Astrocyte (in vitro differentiated cells and primary cell): ENCODE measurements around the gene PTPRE. TPM values are rescaled to one million over a fixed set of nuclear protein-coding genes. Genes with fewer than 3 reads are reported as not detected.

Experiments used
- DNase-seq: peaks from one replicate; pipeline ENCODE4 v3.0.0-alpha.2; 2010; ENCODE audit warnings: low read depth
- FAIRE-seq: peaks from 2 replicates; lab custom pipeline; 2011; peaks lifted over from hg19 to GRCh38; lab: Jason Lieb, UNC
- H2AFZ ChIP-seq: 2 replicates; pipeline ENCODE4 v1.6.0; 2012; ENCODE audit warnings: low read depth, low read length, inconsistent platforms
- H3K27ac ChIP-seq: 2 replicates; pipeline ENCODE4 v1.5.1; 2011; ENCODE audit warnings: low read depth, low read length, inconsistent platforms
- H3K27me3 ChIP-seq: 2 replicates; pipeline ENCODE4 v1.6.0; 2011; ENCODE audit warnings: low read length, inconsistent platforms; ENCODE audit not compliant: insufficient read depth
- H3K36me3 ChIP-seq: 2 replicates; pipeline ENCODE4 v1.5.1; 2011; ENCODE audit warnings: low read length, inconsistent platforms; ENCODE audit not compliant: insufficient read depth
- H3K4me1 ChIP-seq: 2 replicates; pipeline ENCODE4 v1.5.1; 2011; ENCODE audit warnings: low read length, inconsistent platforms; ENCODE audit not compliant: insufficient read depth
- H3K4me2 ChIP-seq: 2 replicates; pipeline ENCODE4 v1.6.0; 2012; ENCODE audit warnings: low read length, inconsistent platforms
- H3K4me3 ChIP-seq: 2 replicates; pipeline ENCODE4 v1.5.1; 2011; ENCODE audit warnings: low read depth, mild to moderate bottlenecking, low read length, inconsistent platforms; ENCODE audit not compliant: insufficient read depth
- H3K79me2 ChIP-seq: 2 replicates; pipeline ENCODE4 v1.6.0; 2012; ENCODE audit warnings: mild to moderate bottlenecking, low read length, inconsistent platforms; ENCODE audit not compliant: insufficient read depth
- H3K9ac ChIP-seq: 2 replicates; pipeline ENCODE4 v1.6.0; 2012; ENCODE audit warnings: mild to moderate bottlenecking, low read length, inconsistent platforms
- H3K9me3 ChIP-seq: 2 replicates; pipeline ENCODE4 v1.5.1; 2012; ENCODE audit warnings: low read depth, mild to moderate bottlenecking, low read length, inconsistent platforms; ENCODE audit not compliant: insufficient read depth
- H4K20me1 ChIP-seq: 2 replicates; pipeline ENCODE4 v1.6.0; 2012; ENCODE audit warnings: low read length, inconsistent platforms; ENCODE audit not compliant: insufficient read depth
- H3K27ac Mint-ChIP-seq: one replicate; pipeline ENCODE4 v1.8.0; 2021; ENCODE audit warnings: mild to moderate bottlenecking, mixed read lengths; ENCODE audit not compliant: unreplicated experiment
- H3K27me3 Mint-ChIP-seq: one replicate; pipeline ENCODE4 v1.8.0; 2021; ENCODE audit warnings: low read depth, mixed read lengths; ENCODE audit not compliant: unreplicated experiment
- H3K36me3 Mint-ChIP-seq: one replicate; pipeline ENCODE4 v1.8.0; 2021; ENCODE audit warnings: low read depth, mixed read lengths; ENCODE audit not compliant: unreplicated experiment
- H3K4me1 Mint-ChIP-seq: one replicate; pipeline ENCODE4 v1.8.0; 2021; ENCODE audit warnings: low read depth, mixed read lengths; ENCODE audit not compliant: unreplicated experiment
- H3K4me3 Mint-ChIP-seq: one replicate; pipeline ENCODE4 v1.8.0; 2021; ENCODE audit warnings: mild to moderate bottlenecking, moderate library complexity, mixed read lengths; ENCODE audit not compliant: unreplicated experiment
- H3K9me3 Mint-ChIP-seq: one replicate; pipeline ENCODE4 v1.8.0; 2021; ENCODE audit warnings: mild to moderate bottlenecking, mixed read lengths; ENCODE audit not compliant: unreplicated experiment
- CTCF ChIP-seq: IDR thresholded peaks from 2 replicates; pipeline ENCODE4 v1.5.1; 2011; ENCODE audit warnings: low read depth, mild to moderate bottlenecking, inconsistent platforms, low read length, moderate library complexity; ENCODE audit not compliant: insufficient read depth
- EZH2 ChIP-seq: IDR thresholded peaks from 2 replicates; pipeline ENCODE4 v1.6.1; 2012; ENCODE audit warnings: mild to moderate bottlenecking, low read length, inconsistent platforms; ENCODE audit not compliant: insufficient read depth
- total RNA-seq: library from RNA; stranded (reverse); gene quantifications from 2 replicates; pipeline ENCODE4 v1.2.1, GENCODE V29; 2021

Gene PTPRE
- total RNA-seq, 1 donor from 2014 or later, result 14.1 TPM

- H3K4me1 Mint-ChIP-seq, result peaks cover 5% of the 10 kb centered on the region
- Histone ChIP-seq H3K4me3 (no peak overlapping the region), H3K9ac (no peak overlapping the region), H4K20me1 (no peaks in the 10 kb centered on the region), H3K27ac (no peak overlapping the region), H3K9me3 (no peaks in the 10 kb centered on the region), H3K79me2 (no peaks in the 10 kb centered on the region), H3K4me2 (no peak overlapping the region), H3K27me3 (no peaks in the 10 kb centered on the region), H3K4me1 (no peaks in the 10 kb centered on the region), H3K36me3 (no peaks in the 10 kb centered on the region), H2AFZ (no peak overlapping the region)
- no peaks in the 10 kb centered on the region for H3K9me3 Mint-ChIP-seq
- no peak overlapping the region for H3K27ac Mint-ChIP-seq
- peaks cover 6% of the 10 kb centered on the region for H3K36me3 Mint-ChIP-seq
- no peak for FAIRE-seq
- H3K4me3 Mint-ChIP-seq, result no peak overlapping the region
- H3K27me3 Mint-ChIP-seq, result no peaks in the 10 kb centered on the region
- TF ChIP-seq CTCF, result no peak
- TF ChIP-seq EZH2, result no peak
- no peak for DNase-seq
Measured at GRCh38 chr10:128083191-128083895, 176.4 kb downstream of the PTPRE start.

- H2AFZ ChIP-seq, result no peak overlapping the region
- H3K4me3 Mint-ChIP-seq, result no peak overlapping the region
Measured at GRCh38 chr10:128084364-128084763, 177.5 kb downstream of the PTPRE start.

More at GRCh38 chr10:128084364-128084763, 177.5 kb downstream of the PTPRE start:
- H3K4me2 ChIP-seq, result no peak overlapping the region
- no peak for FAIRE-seq
- no peak overlapping the region for H3K27ac Mint-ChIP-seq
- H3K9me3 Mint-ChIP-seq, result no peaks in the 10 kb centered on the region
- no peaks in the 10 kb centered on the region for H3K27me3 Mint-ChIP-seq
- H3K9me3 ChIP-seq, result no peaks in the 10 kb centered on the region
- peaks cover 1% of the 10 kb centered on the region for H3K27me3 ChIP-seq
- H3K36me3 ChIP-seq, result no peaks in the 10 kb centered on the region
- no peaks in the 10 kb centered on the region for H4K20me1 ChIP-seq
- H3K4me3 ChIP-seq, result no peak overlapping the region
- no peaks in the 10 kb centered on the region for H3K4me1 ChIP-seq
- H3K27ac ChIP-seq, result no peak overlapping the region
- peaks cover 5% of the 10 kb centered on the region for H3K4me1 Mint-ChIP-seq
- no peaks in the 10 kb centered on the region for H3K79me2 ChIP-seq
- H3K9ac ChIP-seq, result no peak overlapping the region
- TF ChIP-seq EZH2 (no peak), CTCF (no peak)
- DNase-seq, result no peak
- peaks cover 4% of the 10 kb centered on the region for H3K36me3 Mint-ChIP-seq
